PC-3 (cell line): ENCODE results near the gene SNX27. TPM values are rescaled to one million over a fixed set of nuclear protein-coding genes. Genes with fewer than 3 reads are reported as not detected.

Source experiments
- ATAC-seq: fragments of 200-7000 bp; cut with Tn5 transposase; 2 replicates; pipeline ENCODE4 v1.9.1; 2020; ENCODE audit warnings: mild to moderate bottlenecking, moderate library complexity
- BruUV-seq: library from RNA; stranded (reverse); fragments of 400-500 nt; replicated peaks from 2 replicates; lab custom pipeline; 2021; lab: Mats Ljungman, UMichigan
- CTCF ChIA-PET: fragments of 300-600 bp; sonication (Branson Sonifier 250); formaldehyde crosslinking; loops from one replicate; lab custom pipeline; 2022; ENCODE audit warnings: antibody characterized with exemption; lab: Charles Lee
- POLR2A ChIA-PET: fragments of 300-600 bp; sonication (Branson Sonifier 250); formaldehyde crosslinking; loops from one replicate; lab custom pipeline; 2022; ENCODE audit warnings: antibody characterized with exemption; ENCODE audit not compliant: unreplicated experiment; lab: Charles Lee
- DNase-seq: peaks from one replicate; pipeline ENCODE4 v3.0.0-alpha.2; 2015
- H2AFZ ChIP-seq: fragments of 300-600 bp; sonication (generic); 2 replicates; pipeline ENCODE4 v1.6.0; 2016; ENCODE audit warnings: antibody characterized with exemption, low read length
- H3F3A ChIP-seq: fragments of 300-600 bp; sonication (generic); one replicate; pipeline ENCODE4 v1.6.0; 2017; ENCODE audit warnings: antibody characterized with exemption, low read length, control low read depth, mild to moderate bottlenecking; ENCODE audit not compliant: unreplicated experiment
- H3K27ac ChIP-seq: fragments of 300-600 bp; sonication (generic); 2 replicates; pipeline ENCODE4 v1.5.1; 2016; ENCODE audit warnings: mild to moderate bottlenecking, low read length
- H3K27me3 ChIP-seq: fragments of 300-600 bp; sonication (generic); 2 replicates; pipeline ENCODE4 v1.6.1; 2016; ENCODE audit warnings: low read length, mixed read lengths
- H3K36me3 ChIP-seq: fragments of 300-600 bp; sonication (generic); 2 replicates; pipeline ENCODE4 v1.6.1; 2016; ENCODE audit warnings: low read depth, mixed run types, low read length, mixed read lengths
- H3K4me1 ChIP-seq: fragments of 300-600 bp; sonication (generic); 2 replicates; pipeline ENCODE4 v1.5.1; 2016; ENCODE audit warnings: low read length; ENCODE audit not compliant: insufficient read depth
- H3K4me2 ChIP-seq: fragments of 300-600 bp; sonication (generic); 2 replicates; pipeline ENCODE4 v1.6.0; 2016; ENCODE audit warnings: low read length
- H3K4me3 ChIP-seq: fragments of 300-600 bp; sonication (generic); 2 replicates; pipeline ENCODE4 v1.5.1; 2016; ENCODE audit warnings: mild to moderate bottlenecking, low read length, mixed read lengths
- H3K79me2 ChIP-seq: fragments of 300-600 bp; sonication (generic); 2 replicates; pipeline ENCODE4 v1.6.1; 2017; ENCODE audit warnings: low read length, mixed read lengths
- H3K9ac ChIP-seq: fragments of 300-600 bp; sonication (generic); 2 replicates; pipeline ENCODE4 v1.6.0; 2016; ENCODE audit warnings: mild to moderate bottlenecking, low read length
- H3K9me2 ChIP-seq: fragments of 300-600 bp; sonication (generic); replicated peaks from 2 replicates; pipeline ENCODE4 v1.6.1; 2016; ENCODE audit warnings: mixed run types, low read length, mixed read lengths
- H3K9me3 ChIP-seq: fragments of 300-600 bp; sonication (generic); 2 replicates; pipeline ENCODE4 v1.6.1; 2016; ENCODE audit warnings: low read length, mixed read lengths
- H4K20me1 ChIP-seq: fragments of 300-600 bp; sonication (generic); 2 replicates; pipeline ENCODE4 v1.6.1; 2016; ENCODE audit warnings: low read length, mixed read lengths
- CTCF ChIP-seq: fragments of 300-600 bp; sonication (generic); conservative IDR thresholded peaks from 2 replicates; pipeline ENCODE4 v1.5.1; 2017; ENCODE audit warnings: antibody characterized with exemption, low read depth, mild to moderate bottlenecking, low read length
- EZH2 ChIP-seq: fragments of 300-600 bp; sonication (generic); IDR thresholded peaks from one replicate; pipeline ENCODE4 v1.6.1; 2017; ENCODE audit warnings: antibody characterized with exemption, mild to moderate bottlenecking, low read length; ENCODE audit not compliant: unreplicated experiment
- EZH2phosphoT487 ChIP-seq: fragments of 300-600 bp; sonication (generic); IDR thresholded peaks from 2 replicates; pipeline ENCODE4 v1.6.1; 2018; ENCODE audit warnings: mild to moderate bottlenecking, antibody characterized with exemption, low read length, borderline replicate concordance
- intact Hi-C: fragments of 100-400 bp; cut with micrococcal nuclease; formaldehyde crosslinking; loops from 2 replicates; pipeline ENCODE4 v1.9.0; 2023
- total RNA-seq: library from RNA; depleted of rRNA; stranded (reverse); fragments of >200 nt; gene quantifications from 2 replicates; pipeline ENCODE4 v1.2.3, GENCODE V29; 2014

Gene SNX27
- total RNA-seq, 1 experiment from 2014 or later = 25.1 TPM

GRCh38 chr1:151583796-151584195 lies 28.1 kb upstream of the SNX27 start:
- intact Hi-C loops = no loop called here
- no peak overlapping the region for H3K27ac ChIP-seq

GRCh38 chr1:151584278-151584677 lies 27.6 kb upstream of the SNX27 start:
- no peak overlapping the region for H2AFZ ChIP-seq
- ATAC-seq (no peak), DNase-seq (no peak)
- no peaks in the 10 kb centered on the region for H3K27me3 ChIP-seq
- H3K9ac ChIP-seq = no peak overlapping the region
- no peak overlapping the region for H3K4me3 ChIP-seq
- H3K9me3 ChIP-seq = no peaks in the 10 kb centered on the region
- H3K4me1 ChIP-seq = peaks cover 27% of the 10 kb centered on the region
- TF ChIP-seq EZH2 = no peak
- no peak for TF ChIP-seq EZH2phosphoT487
- TF ChIP-seq CTCF = no peak
- peaks cover 6% of the 10 kb centered on the region for H3F3A ChIP-seq
- no peaks in the 10 kb centered on the region for H3K9me2 ChIP-seq
- H3K79me2 ChIP-seq = no peaks in the 10 kb centered on the region
- no TSS peak for BruUV-seq
- H3K36me3 ChIP-seq = peaks cover 23% of the 10 kb centered on the region; the same call in 1 of the 2 replicates
- POLR2A ChIA-PET = no interaction called here
- H3K27ac ChIP-seq = no peak overlapping the region
- no peak overlapping the region for H3K4me2 ChIP-seq
- intact Hi-C loops = no loop called here
- CTCF ChIA-PET = no interaction called here
- no peaks in the 10 kb centered on the region for H4K20me1 ChIP-seq

More at GRCh38 chr1:151583796-151584195, 28.1 kb upstream of the SNX27 start:
- DNase-seq (no peak), ATAC-seq (no peak)
- Histone ChIP-seq H3K36me3 (peaks cover 23% of the 10 kb centered on the region; the same call in 1 of the 2 replicates), H3F3A (peaks cover 6% of the 10 kb centered on the region), H3K27me3 (no peaks in the 10 kb centered on the region), H2AFZ (no peak overlapping the region), H3K4me1 (peaks cover 32% of the 10 kb centered on the region), H3K9ac (no peak overlapping the region), H3K79me2 (no peaks in the 10 kb centered on the region), H3K4me2 (no peak overlapping the region), H3K9me3 (no peaks in the 10 kb centered on the region), H4K20me1 (no peaks in the 10 kb centered on the region), H3K9me2 (no peaks in the 10 kb centered on the region), H3K4me3 (no peak overlapping the region)
- TF ChIP-seq EZH2phosphoT487 (no peak), CTCF (no peak), EZH2 (no peak)
- CTCF ChIA-PET = no interaction called here
- POLR2A ChIA-PET = no interaction called here
- no TSS peak for BruUV-seq

- H3K36me3 ChIP-seq = peaks cover 20% of the 10 kb centered on the region; the same call in 1 of the 2 replicates
- peaks cover 6% of the 10 kb centered on the region for H3F3A ChIP-seq
- no peaks in the 10 kb centered on the region for H3K27me3 ChIP-seq
- no peak overlapping the region for H3K4me3 ChIP-seq
- BruUV-seq = no TSS peak
- H3K9me2 ChIP-seq = no peaks in the 10 kb centered on the region
- no peak for ATAC-seq
- H3K9ac ChIP-seq = no peak overlapping the region
- no peaks in the 10 kb centered on the region for H4K20me1 ChIP-seq
- CTCF ChIA-PET = no interaction called here
- H3K79me2 ChIP-seq = no peaks in the 10 kb centered on the region
- H3K4me1 ChIP-seq = peaks cover 22% of the 10 kb centered on the region
- H3K9me3 ChIP-seq = no peaks in the 10 kb centered on the region
- intact Hi-C loops = loop anchor here (5.0 kb wide), 1 partner anchor 37 kb away; no protein-coding TSS in a partner anchor
- no peak for TF ChIP-seq EZH2phosphoT487
- no peak for TF ChIP-seq CTCF
- peak overlapping the region; percentile 46; the same call in 1 of the 2 replicates for H3K4me2 ChIP-seq
- POLR2A ChIA-PET = no interaction called here
- no peak overlapping the region; the same call in 1 of the 2 replicates for H3K27ac ChIP-seq
- DNase-seq = no peak
- H2AFZ ChIP-seq = no peak overlapping the region
These were observed 27.1 kb upstream of the SNX27 start for GRCh38 chr1:151584780-151585179.
